H1 (cell line): ENCODE data around the gene ZNF366. TPM values are rescaled to one million over a fixed set of nuclear protein-coding genes. Genes with fewer than 3 reads are reported as not detected.

Experiments used
- CTCF ChIA-PET: fragments of 300-600 bp; sonication (Branson Sonifier 250); formaldehyde crosslinking; loops from one replicate; lab custom pipeline; 2021; ENCODE audit not compliant: partially characterized antibody; lab: Charles Lee
- POLR2A ChIA-PET: fragments of 300-600 bp; sonication (Branson Sonifier 250); formaldehyde crosslinking; loops from one replicate; lab custom pipeline; 2021; ENCODE audit warnings: inconsistent platforms; ENCODE audit not compliant: partially characterized antibody; lab: Charles Lee
- DNase-seq, 2 experiments: peaks; one replicate each; pipeline versions ENCODE4 v3.0.0 to v3.0.0-alpha.2; 2010 to 2022; ENCODE audit warnings: low spot score in 2 of 2, low read depth in 1 of 2, mixed read lengths in 1 of 2
- FAIRE-seq: peaks from 2 replicates; lab custom pipeline; 2011; peaks lifted over from hg19 to GRCh38; lab: Jason Lieb, UNC
- H2AFZ ChIP-seq: 2 replicates; pipeline ENCODE4 v1.8.1; 2012; ENCODE audit warnings: low read length, inconsistent platforms
- H2AK5ac ChIP-seq: 2 replicates; pipeline ENCODE4 v1.6.1; 2013; ENCODE audit warnings: low read depth, low read length
- H2BK120ac ChIP-seq: replicated peaks from 2 replicates; pipeline ENCODE3; 2013; ENCODE audit warnings: low read depth, low read length, inconsistent platforms
- H2BK12ac ChIP-seq: 2 replicates; pipeline ENCODE4 v1.6.1; 2013; ENCODE audit warnings: low read depth, low read length
- H2BK15ac ChIP-seq: 2 replicates; pipeline ENCODE4 v1.6.1; 2013; ENCODE audit warnings: low read length
- H2BK20ac ChIP-seq: 2 replicates; pipeline ENCODE4 v1.6.1; 2013; ENCODE audit warnings: low read length
- H2BK5ac ChIP-seq: 2 replicates; pipeline ENCODE4 v1.6.1; 2013; ENCODE audit warnings: low read depth, low read length
- H3K14ac ChIP-seq: 2 replicates; pipeline ENCODE4 v1.6.1; 2013; ENCODE audit warnings: inconsistent platforms; ENCODE audit not compliant: insufficient read length
- H3K18ac ChIP-seq: 2 replicates; pipeline ENCODE4 v1.6.1; 2013; ENCODE audit warnings: low read length; ENCODE audit errors: extremely low read depth
- H3K23ac ChIP-seq: 2 replicates; pipeline ENCODE4 v1.6.1; 2013; ENCODE audit warnings: inconsistent platforms; ENCODE audit not compliant: insufficient read length
- H3K23me2 ChIP-seq: 2 replicates; pipeline ENCODE4 v1.6.1; 2013; ENCODE audit warnings: low read depth, low read length
- H3K27ac ChIP-seq: 2 replicates; pipeline ENCODE4 v1.6.1; 2011; ENCODE audit warnings: low read depth, low read length, inconsistent platforms
- H3K27me3 ChIP-seq, 4 experiments: replicated peaks in 1 of 4; 1 replicate in 1 of 4; 2 replicates in 3 of 4; pipeline versions ENCODE4 v1.6.1 to v1.8.1; 2011 to 2013; ENCODE audit warnings: low read length in 3 of 4, mild to moderate bottlenecking in 3 of 4, inconsistent platforms in 2 of 4, mixed read lengths in 2 of 4, moderate library complexity in 1 of 4; ENCODE audit not compliant: control insufficient read depth in 3 of 4, insufficient read depth in 3 of 4; ENCODE audit errors: extremely low read depth in 1 of 4
- H3K36me3 ChIP-seq, 4 experiments: 2 replicates each; pipeline versions ENCODE4 v1.6.1 to v1.8.1; 2011 to 2013; ENCODE audit warnings: mild to moderate bottlenecking in 4 of 4, low read length in 3 of 4, moderate library complexity in 2 of 4, control low read depth in 1 of 4, inconsistent platforms in 1 of 4; ENCODE audit not compliant: insufficient read depth in 4 of 4, control insufficient read depth in 2 of 4
- H3K4ac ChIP-seq: replicated peaks from 2 replicates; pipeline ENCODE3; 2013; ENCODE audit warnings: low read length, low read depth, mixed read lengths, inconsistent platforms; ENCODE audit not compliant: insufficient read length
- H3K4me1 ChIP-seq, 4 experiments: replicated peaks in 1 of 4; 1 replicate in 1 of 4; 2 replicates in 3 of 4; pipeline versions ENCODE4 v1.6.1 to v1.8.1; 2011 to 2013; ENCODE audit warnings: low read length in 3 of 4, inconsistent platforms in 2 of 4, mixed read lengths in 1 of 4; ENCODE audit not compliant: insufficient read depth in 4 of 4, control insufficient read depth in 3 of 4
- H3K4me2 ChIP-seq, 2 experiments: 2 replicates each; pipeline versions ENCODE4 v1.6.1 to v1.8.1; 2011 to 2013; ENCODE audit warnings: low read depth in 2 of 2, low read length in 2 of 2, control low read depth in 1 of 2, inconsistent platforms in 1 of 2, mild to moderate bottlenecking in 1 of 2; ENCODE audit not compliant: insufficient read depth in 1 of 2
- H3K4me3 ChIP-seq, 4 experiments: fragments of 200-600, 300-600 bp in 1 of 4; sonication (generic), shearing (Covaris generic), sonication (Bioruptor Twin) in 1 of 4; 2 replicates each; pipeline versions ENCODE4 v1.5.1 to v1.8.1; 2011 to 2016; ENCODE audit warnings: low read length in 4 of 4, low read depth in 3 of 4, control low read depth in 2 of 4, inconsistent platforms in 2 of 4, mild to moderate bottlenecking in 2 of 4, mixed read lengths in 1 of 4, moderate library complexity in 1 of 4; ENCODE audit not compliant: insufficient read depth in 2 of 4; ENCODE audit errors: extremely low read depth in 1 of 4
- H3K56ac ChIP-seq: replicated peaks from 2 replicates; pipeline ENCODE3; 2013; ENCODE audit warnings: low read depth, mild to moderate bottlenecking, mixed read lengths, low read length, inconsistent platforms; ENCODE audit not compliant: insufficient read length
- H3K79me1 ChIP-seq: 2 replicates; pipeline ENCODE4 v1.6.1; 2013; ENCODE audit warnings: low read depth, low read length, control low read depth
- H3K79me2 ChIP-seq, 2 experiments: 2 replicates each; pipeline versions ENCODE4 v1.6.1 to v1.8.1; 2012 to 2013; ENCODE audit warnings: low read length in 2 of 2, mild to moderate bottlenecking in 2 of 2, inconsistent platforms in 1 of 2; ENCODE audit not compliant: insufficient read depth in 2 of 2, control insufficient read depth in 1 of 2
- H3K9ac ChIP-seq, 4 experiments: replicated peaks in 1 of 4; 1 replicate in 1 of 4; 2 replicates in 3 of 4; pipeline versions ENCODE4 v1.6.1 to v1.8.1; 2011 to 2013; ENCODE audit warnings: low read depth in 3 of 4, low read length in 3 of 4, control low read depth in 2 of 4, mild to moderate bottlenecking in 2 of 4, moderate library complexity in 2 of 4, inconsistent platforms in 1 of 4; ENCODE audit errors: extremely low read depth in 1 of 4
- H3K9me3 ChIP-seq, 2 experiments: 2 replicates each; pipeline versions ENCODE4 v1.6.1 to v1.8.1; 2012 to 2013; ENCODE audit warnings: mild to moderate bottlenecking in 2 of 2, moderate library complexity in 2 of 2, control low read depth in 1 of 2, inconsistent platforms in 1 of 2, low read depth in 1 of 2, low read length in 1 of 2, mixed read lengths in 1 of 2; ENCODE audit not compliant: insufficient read depth in 2 of 2
- H4K20me1 ChIP-seq, 2 experiments: replicated peaks in 1 of 2; 2 replicates each; pipeline versions ENCODE3 to v1.8.1; 2011 to 2013; ENCODE audit warnings: inconsistent platforms in 2 of 2, low read length in 2 of 2, mild to moderate bottlenecking in 1 of 2; ENCODE audit not compliant: insufficient read depth in 2 of 2, control insufficient read depth in 1 of 2
- H4K5ac ChIP-seq: 2 replicates; pipeline ENCODE4 v1.6.1; 2013; ENCODE audit warnings: low read length, low read depth, mixed read lengths, inconsistent platforms; ENCODE audit not compliant: insufficient read length
- H4K8ac ChIP-seq: 2 replicates; pipeline ENCODE4 v1.8.0; 2013; ENCODE audit warnings: mild to moderate bottlenecking, moderate library complexity, low read length, inconsistent platforms; ENCODE audit not compliant: insufficient read depth; ENCODE audit errors: extremely low read depth
- H4K91ac ChIP-seq: replicated peaks from 2 replicates; pipeline ENCODE3; 2013; ENCODE audit warnings: low read length, mixed read lengths, inconsistent platforms; ENCODE audit not compliant: insufficient read length
- ASH2L ChIP-seq: fragments of 200-600, 300-600 bp; sonication (generic); IDR thresholded peaks from one replicate; pipeline ENCODE4 v1.7.1; 2017; ENCODE audit warnings: low read length
- BACH1 ChIP-seq: IDR thresholded peaks from 2 replicates; pipeline ENCODE4 v1.6.1; 2012; ENCODE audit warnings: low read length, improper control_type of control experiment
- CREB1 ChIP-seq: IDR thresholded peaks from 2 replicates; pipeline ENCODE4 v1.6.1; 2012; ENCODE audit warnings: inconsistent platforms
- FOSL1 ChIP-seq: IDR thresholded peaks from 2 replicates; pipeline ENCODE4 v1.6.1; 2011; ENCODE audit warnings: mild to moderate bottlenecking, low read depth, low read length, moderate library complexity; ENCODE audit not compliant: insufficient read depth
- HDAC2 ChIP-seq, 2 experiments: fragments of 300-600 bp in 1 of 2; sonication (generic) in 1 of 2; IDR thresholded peaks; 2 replicates each; pipeline ENCODE4 v1.6.1; 2011 to 2012; ENCODE audit warnings: low read depth in 2 of 2, low read length in 2 of 2, mild to moderate bottlenecking in 2 of 2, moderate library complexity in 2 of 2, borderline replicate concordance in 1 of 2, inconsistent platforms in 1 of 2
- KDM5A ChIP-seq: fragments of 200-600 bp; IDR thresholded peaks from 2 replicates; pipeline ENCODE4 v1.7.1; 2012; ENCODE audit warnings: mild to moderate bottlenecking, low read length, inconsistent platforms, mixed read lengths
- MAFK ChIP-seq: IDR thresholded peaks from 2 replicates; pipeline ENCODE4 v1.6.1; 2012; ENCODE audit warnings: low read depth, mild to moderate bottlenecking, improper control_type of control experiment, low read length
- POU5F1 ChIP-seq: IDR thresholded peaks from 2 replicates; pipeline ENCODE4 v1.6.1; 2011; ENCODE audit warnings: low read depth, mild to moderate bottlenecking, low read length, moderate library complexity
- RAD21 ChIP-seq, 2 experiments: IDR thresholded peaks in 1 of 2; conservative IDR thresholded peaks in 1 of 2; 2 replicates each; pipeline ENCODE4 v1.6.1; 2011; ENCODE audit warnings: low read depth in 2 of 2, low read length in 2 of 2, improper control_type of control experiment in 1 of 2, inconsistent platforms in 1 of 2, mild to moderate bottlenecking in 1 of 2, moderate library complexity in 1 of 2
- RBBP5 ChIP-seq: IDR thresholded peaks from 2 replicates; pipeline ENCODE4 v1.7.1; 2012; ENCODE audit warnings: low read depth, mild to moderate bottlenecking, inconsistent platforms, low read length, moderate library complexity, borderline replicate concordance
- RXRA ChIP-seq: IDR thresholded peaks from 2 replicates; pipeline ENCODE4 v1.6.1; 2011; ENCODE audit warnings: low read depth, mild to moderate bottlenecking, low read length, moderate library complexity; ENCODE audit not compliant: insufficient read depth
- SP4 ChIP-seq: IDR thresholded peaks from 2 replicates; pipeline ENCODE4 v1.6.1; 2012; ENCODE audit warnings: low read length, inconsistent platforms
- TAF7 ChIP-seq: optimal IDR thresholded peaks from 2 replicates; pipeline ENCODE3; 2011; ENCODE audit warnings: low read depth, mild to moderate bottlenecking, inconsistent platforms, low read length, moderate library complexity, borderline replicate concordance
- TCF12 ChIP-seq: IDR thresholded peaks from 2 replicates; pipeline ENCODE4 v1.6.1; 2011; ENCODE audit warnings: low read depth, mild to moderate bottlenecking, low read length
- USF2 ChIP-seq: IDR thresholded peaks from 2 replicates; pipeline ENCODE4 v1.6.1; 2011; ENCODE audit warnings: low read length, improper control_type of control experiment
- polyA plus RNA-seq, 7 experiments: library from polyadenylated mRNA; depleted of rRNA in 3 of 7; stranded (reverse) in 5 of 7; unstranded in 2 of 7; fragments of >200 nt in 5 of 7; fragments of 200-250 nt in 2 of 7; gene quantifications; 1 replicate in 5 of 7; 2 replicates in 1 of 7; 4 replicates in 1 of 7; pipeline versions ENCODE4 v1.2.1 to v1.2.3, GENCODE V29; 2011 to 2013; ENCODE audit warnings: missing spikeins in 2 of 7, mixed read lengths in 2 of 7
- total RNA-seq: library from RNA; stranded (reverse); fragmentation: NEBNext Ultra II Directional; extraction: Animal tissue kit (Norgen Biotek cat#: 25700); gene quantifications from 2 replicates; pipeline ENCODE4 v1.2.1, GENCODE V29; 2021

Gene ZNF366
- total and polyA plus RNA-seq, 2 of the 8 experiments (the other 6 are each of a cell fraction or from before 2014, with no cell fraction given) = not detected

- H2BK120ac ChIP-seq = no peak overlapping the region
- H4K20me1 ChIP-seq = no peaks in the 10 kb centered on the region
- no peak overlapping the region for H2BK12ac ChIP-seq
- ChIA-PET CTCF (no interaction called here), POLR2A (no interaction called here)
- no peaks in the 10 kb centered on the region for H3K23me2 ChIP-seq
- no peak overlapping the region for H3K4ac ChIP-seq
- H3K79me2 ChIP-seq = no peaks in the 10 kb centered on the region
- H4K91ac ChIP-seq = no peak overlapping the region
- H2BK5ac ChIP-seq = no peak overlapping the region
- H3K9me3 ChIP-seq = no peaks in the 10 kb centered on the region
- FAIRE-seq = no peak
- no peak overlapping the region for H4K5ac ChIP-seq
- no peak overlapping the region for H2BK15ac ChIP-seq
- H2AK5ac ChIP-seq = no peak overlapping the region
- H3K4me2 ChIP-seq = no peak overlapping the region
- no peak overlapping the region for H3K4me3 ChIP-seq
- no peak overlapping the region for H3K18ac ChIP-seq
- H3K23ac ChIP-seq = no peak overlapping the region
- no peak overlapping the region for H4K8ac ChIP-seq
- no peak overlapping the region for H2BK20ac ChIP-seq
- no peak overlapping the region for H3K56ac ChIP-seq
- H3K27me3 ChIP-seq = no peaks in the 10 kb centered on the region
- H3K4me1 ChIP-seq = peaks cover 0 to 2% (median 1%) of the 10 kb centered on the region in 4 experiments; a peak in 1 of 7 replicates
- H3K36me3 ChIP-seq = no peaks in the 10 kb centered on the region
- no peaks in the 10 kb centered on the region for H3K79me1 ChIP-seq
- no peak overlapping the region for H3K14ac ChIP-seq
- H2AFZ ChIP-seq = no peak overlapping the region
- DNase-seq = no peak
- H3K27ac ChIP-seq = no peak overlapping the region
- no peak overlapping the region for H3K9ac ChIP-seq
- no peak for TF ChIP-seq BACH1
- TF ChIP-seq HDAC2 (IDR thresholded peaks at IDR 0.05; ENCODE audit: borderline replicate concordance in 1 of 2, low read depth in 2 of 2, low read length in 2 of 2) = no peak
- TF ChIP-seq TCF12 = no peak
- TF ChIP-seq MAFK = no peak
- TF ChIP-seq CREB1 = no peak
- TF ChIP-seq ASH2L = no peak
- no peak for TF ChIP-seq USF2
- no peak for TF ChIP-seq RXRA
- TF ChIP-seq POU5F1 = no peak
- TF ChIP-seq KDM5A = no peak
- TF ChIP-seq FOSL1 = no peak
- TF ChIP-seq RBBP5 = no peak
- TF ChIP-seq TAF7 = no peak
- TF ChIP-seq SP4 = no peak
- no peak for TF ChIP-seq RAD21 (IDR thresholded peaks at IDR 0.05 in 1 of 2, conservative IDR thresholded peaks at IDR 0.05 in 1 of 2; ENCODE audit: low read depth in 2 of 2, low read length in 2 of 2)
Observed at GRCh38 chr5:72539726-72540125, 32.5 kb upstream of the ZNF366 start.
